ENCODE results near the gene TCERG1L. TPM values are rescaled to one million over a fixed set of nuclear protein-coding genes. Genes with fewer than 3 reads are reported as not detected.

The TCERG1L gene
- total RNA-seq, 1 experiment from 2014 or later: 1.5 TPM

DNA sequence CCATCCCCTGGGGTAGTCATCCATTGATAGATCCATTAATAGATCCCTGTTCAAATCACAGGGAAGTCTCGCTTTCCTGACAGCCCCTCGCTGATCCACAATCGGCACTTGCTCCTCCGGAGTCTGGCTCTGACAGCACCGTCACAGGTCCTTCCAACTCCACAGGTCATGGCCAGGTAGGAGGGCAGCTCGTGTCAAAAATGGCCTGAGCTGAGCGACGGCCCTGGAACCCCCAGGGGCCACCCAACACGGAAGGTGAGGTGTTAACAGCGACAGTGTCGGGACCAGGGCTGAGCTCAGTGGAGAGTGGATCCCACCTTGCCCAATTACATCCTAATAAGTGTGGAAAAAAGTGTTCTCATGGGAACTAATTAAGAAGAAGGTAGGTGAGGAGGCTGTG, 219.8 kb downstream of the TCERG1L start (continued):
- TF ChIP-seq TEAD4 (CRISPR knock-in tag; IDR thresholded peaks at IDR 0.05): no peak

DNA sequence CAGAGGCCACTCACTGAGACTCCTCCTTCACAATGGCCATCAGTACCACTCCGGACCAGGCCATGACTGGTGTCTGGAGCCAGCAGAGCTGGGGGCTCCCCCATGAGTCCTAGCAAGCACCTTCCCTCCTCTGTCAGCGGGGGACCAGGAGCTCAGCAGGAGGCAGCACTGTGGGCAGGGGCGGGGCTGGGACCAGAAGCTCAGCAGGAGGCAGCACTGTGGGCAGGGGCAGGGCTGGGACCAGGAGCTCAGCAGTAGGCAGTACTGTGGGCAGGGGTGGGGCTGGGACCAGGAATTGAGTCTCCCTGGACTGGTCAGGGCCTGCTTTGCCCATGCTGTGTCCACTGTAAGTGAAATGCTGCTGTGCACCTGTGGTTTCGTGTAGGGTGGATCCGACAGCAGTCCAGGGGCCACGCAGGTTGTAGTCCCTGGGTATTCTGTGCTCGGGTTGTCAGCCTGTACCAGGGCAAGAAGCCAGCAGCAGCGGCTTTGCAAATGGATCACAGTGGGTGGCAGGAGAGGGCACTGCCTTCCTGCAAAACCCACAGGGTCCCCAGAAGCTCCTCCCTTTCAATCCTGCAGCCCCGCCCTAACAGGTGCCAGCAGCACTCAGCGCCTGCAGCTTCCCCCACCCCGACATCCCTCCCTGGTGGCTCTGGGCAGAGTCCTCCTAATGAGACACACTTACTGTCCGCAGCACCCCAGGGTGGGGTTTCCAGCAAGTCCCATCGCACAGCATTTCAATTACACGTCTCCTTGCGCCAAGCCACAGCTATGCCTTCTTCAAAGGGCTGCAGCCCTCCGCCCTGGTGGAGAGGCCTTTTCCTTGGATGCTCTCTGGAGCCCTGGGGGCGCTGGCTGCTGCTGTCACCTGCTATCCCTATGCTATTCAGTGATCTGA, 220.5 kb downstream of the TCERG1L start:
- Mint-ChIP-seq H3K4me1 (peaks cover 6% of the 10 kb centered on the region; the same call in 1 of the 2 replicates), H3K9me3 (peaks cover 39% of the 10 kb centered on the region), H3K36me3 (peaks cover 45% of the 10 kb centered on the region), H3K4me3 (no peak overlapping the region), H3K27ac (no peak overlapping the region), H3K27me3 (ENCODE audit: low read depth) (peaks cover 6% of the 10 kb centered on the region)
- ChIA-PET POLR2A (no interaction called here), CTCF (no interaction called here)
- DNase-seq (ENCODE audit: low spot score): no peak
- ATAC-seq: no peak
- no peak for TF ChIP-seq CBFB (CRISPR knock-in tag; IDR thresholded peaks at IDR 0.05; ENCODE audit: low read depth)
- TF ChIP-seq RELA (CRISPR knock-in tag; IDR thresholded peaks at IDR 0.05; ENCODE audit: borderline replicate concordance): no peak
- TF ChIP-seq CREB1 (CRISPR knock-in tag; IDR thresholded peaks at IDR 0.05): no peak
- no peak for TF ChIP-seq GRHL2 (CRISPR knock-in tag; IDR thresholded peaks at IDR 0.05; ENCODE audit: insufficient replicate concordance, severe bottlenecking)
- no peak for TF ChIP-seq ZNF317 (CRISPR knock-in tag; IDR thresholded peaks at IDR 0.05; ENCODE audit: borderline replicate concordance, low read depth)
- TF ChIP-seq, protein P1, sequence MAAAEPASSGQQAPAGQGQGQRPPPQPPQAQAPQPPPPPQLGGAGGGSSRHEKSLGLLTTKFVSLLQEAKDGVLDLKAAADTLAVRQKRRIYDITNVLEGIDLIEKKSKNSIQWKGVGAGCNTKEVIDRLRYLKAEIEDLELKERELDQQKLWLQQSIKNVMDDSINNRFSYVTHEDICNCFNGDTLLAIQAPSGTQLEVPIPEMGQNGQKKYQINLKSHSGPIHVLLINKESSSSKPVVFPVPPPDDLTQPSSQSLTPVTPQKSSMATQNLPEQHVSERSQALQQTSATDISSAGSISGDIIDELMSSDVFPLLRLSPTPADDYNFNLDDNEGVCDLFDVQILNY (CRISPR knock-in tag; IDR thresholded peaks at IDR 0.05): no peak
- no peak for TF ChIP-seq ATF1 (CRISPR knock-in tag; IDR thresholded peaks at IDR 0.05)
- no peak for TF ChIP-seq ZNF532 (CRISPR knock-in tag; IDR thresholded peaks at IDR 0.05; ENCODE audit: borderline replicate concordance)
- TF ChIP-seq, protein P2, sequence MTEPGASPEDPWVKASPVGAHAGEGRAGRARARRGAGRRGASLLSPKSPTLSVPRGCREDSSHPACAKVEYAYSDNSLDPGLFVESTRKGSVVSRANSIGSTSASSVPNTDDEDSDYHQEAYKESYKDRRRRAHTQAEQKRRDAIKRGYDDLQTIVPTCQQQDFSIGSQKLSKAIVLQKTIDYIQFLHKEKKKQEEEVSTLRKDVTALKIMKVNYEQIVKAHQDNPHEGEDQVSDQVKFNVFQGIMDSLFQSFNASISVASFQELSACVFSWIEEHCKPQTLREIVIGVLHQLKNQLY (CRISPR knock-in tag; IDR thresholded peaks at IDR 0.05): no peak

- no peak for ATAC-seq
- CTCF ChIA-PET: no interaction called here
- peaks cover 51% of the 10 kb centered on the region for H3K36me3 Mint-ChIP-seq
- POLR2A ChIA-PET: no interaction called here
- H3K4me1 Mint-ChIP-seq: peaks cover 6% of the 10 kb centered on the region; the same call in 1 of the 2 replicates
- peaks cover 6% of the 10 kb centered on the region for H3K27me3 Mint-ChIP-seq (ENCODE audit: low read depth)
- peaks cover 35% of the 10 kb centered on the region for H3K9me3 Mint-ChIP-seq
- H3K27ac Mint-ChIP-seq: no peak overlapping the region
- no peak for DNase-seq (ENCODE audit: low spot score)
- H3K4me3 Mint-ChIP-seq: no peak overlapping the region
- TF ChIP-seq ELF4 (CRISPR knock-in tag; IDR thresholded peaks at IDR 0.05; ENCODE audit: low read depth): no peak
- no peak for TF ChIP-seq CREB1 (CRISPR knock-in tag; IDR thresholded peaks at IDR 0.05)
- TF ChIP-seq, protein P3, sequence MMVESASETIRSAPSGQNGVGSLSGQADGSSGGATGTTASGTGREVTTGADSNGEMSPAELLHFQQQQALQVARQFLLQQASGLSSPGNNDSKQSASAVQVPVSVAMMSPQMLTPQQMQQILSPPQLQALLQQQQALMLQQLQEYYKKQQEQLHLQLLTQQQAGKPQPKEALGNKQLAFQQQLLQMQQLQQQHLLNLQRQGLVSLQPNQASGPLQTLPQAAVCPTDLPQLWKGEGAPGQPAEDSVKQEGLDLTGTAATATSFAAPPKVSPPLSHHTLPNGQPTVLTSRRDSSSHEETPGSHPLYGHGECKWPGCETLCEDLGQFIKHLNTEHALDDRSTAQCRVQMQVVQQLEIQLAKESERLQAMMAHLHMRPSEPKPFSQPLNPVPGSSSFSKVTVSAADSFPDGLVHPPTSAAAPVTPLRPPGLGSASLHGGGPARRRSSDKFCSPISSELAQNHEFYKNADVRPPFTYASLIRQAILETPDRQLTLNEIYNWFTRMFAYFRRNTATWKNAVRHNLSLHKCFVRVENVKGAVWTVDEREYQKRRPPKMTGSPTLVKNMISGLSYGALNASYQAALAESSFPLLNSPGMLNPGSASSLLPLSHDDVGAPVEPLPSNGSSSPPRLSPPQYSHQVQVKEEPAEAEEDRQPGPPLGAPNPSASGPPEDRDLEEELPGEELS (CRISPR knock-in tag; IDR thresholded peaks at IDR 0.05): no peak
- no peak for TF ChIP-seq ZSCAN18 (CRISPR knock-in tag; IDR thresholded peaks at IDR 0.05)
- TF ChIP-seq, protein P2 (CRISPR knock-in tag; IDR thresholded peaks at IDR 0.05): no peak
- TF ChIP-seq, protein P1 (CRISPR knock-in tag; IDR thresholded peaks at IDR 0.05): no peak
- TF ChIP-seq IRF2 (CRISPR knock-in tag; IDR thresholded peaks at IDR 0.05; ENCODE audit: borderline replicate concordance, low read depth): no peak
- no peak for TF ChIP-seq USF1 (CRISPR knock-in tag; IDR thresholded peaks at IDR 0.05)
- TF ChIP-seq NR2C2 (CRISPR knock-in tag; IDR thresholded peaks at IDR 0.05): no peak
- TF ChIP-seq TEAD1 (CRISPR knock-in tag; IDR thresholded peaks at IDR 0.05): no peak
- TF ChIP-seq JUN (CRISPR knock-in tag; IDR thresholded peaks at IDR 0.05): no peak
Measured at GRCh38 chr10:131089861-131090260, 221.7 kb downstream of the TCERG1L start.

All from WTC11 (cell line).